ENCODE results near the gene MAP4K1. TPM values are rescaled to one million over a fixed set of nuclear protein-coding genes. Genes with fewer than 3 reads are reported as not detected.

Gene MAP4K1
- total RNA-seq, 4 donors from 2014 or later: 0.31 to 0.97 (median 0.78) TPM; not detected in 1

DNA sequence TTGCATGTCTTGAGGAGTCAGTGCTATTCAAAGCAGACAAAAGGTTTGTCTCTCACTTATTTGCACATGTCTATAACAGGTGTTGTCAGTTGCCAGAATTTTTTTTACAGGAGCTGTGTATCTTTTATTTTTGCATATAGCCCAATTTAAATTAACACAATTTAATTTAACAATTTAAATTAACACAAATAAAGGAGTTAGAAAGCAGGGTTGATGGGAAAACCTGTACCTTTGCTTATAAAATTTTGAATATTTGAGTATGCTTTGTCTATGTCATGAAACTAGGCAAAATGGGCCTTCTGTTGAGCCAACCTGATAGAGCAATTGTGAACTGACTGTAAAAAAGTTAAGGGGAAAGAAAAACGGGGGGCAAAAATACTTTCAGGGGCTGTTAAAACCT lies 78.0 kb downstream of the MAP4K1 start:
- no peak for TF ChIP-seq POLR2A (IDR thresholded peaks at IDR 0.05)
- TF ChIP-seq, protein P1, sequence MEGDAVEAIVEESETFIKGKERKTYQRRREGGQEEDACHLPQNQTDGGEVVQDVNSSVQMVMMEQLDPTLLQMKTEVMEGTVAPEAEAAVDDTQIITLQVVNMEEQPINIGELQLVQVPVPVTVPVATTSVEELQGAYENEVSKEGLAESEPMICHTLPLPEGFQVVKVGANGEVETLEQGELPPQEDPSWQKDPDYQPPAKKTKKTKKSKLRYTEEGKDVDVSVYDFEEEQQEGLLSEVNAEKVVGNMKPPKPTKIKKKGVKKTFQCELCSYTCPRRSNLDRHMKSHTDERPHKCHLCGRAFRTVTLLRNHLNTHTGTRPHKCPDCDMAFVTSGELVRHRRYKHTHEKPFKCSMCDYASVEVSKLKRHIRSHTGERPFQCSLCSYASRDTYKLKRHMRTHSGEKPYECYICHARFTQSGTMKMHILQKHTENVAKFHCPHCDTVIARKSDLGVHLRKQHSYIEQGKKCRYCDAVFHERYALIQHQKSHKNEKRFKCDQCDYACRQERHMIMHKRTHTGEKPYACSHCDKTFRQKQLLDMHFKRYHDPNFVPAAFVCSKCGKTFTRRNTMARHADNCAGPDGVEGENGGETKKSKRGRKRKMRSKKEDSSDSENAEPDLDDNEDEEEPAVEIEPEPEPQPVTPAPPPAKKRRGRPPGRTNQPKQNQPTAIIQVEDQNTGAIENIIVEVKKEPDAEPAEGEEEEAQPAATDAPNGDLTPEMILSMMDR (IDR thresholded peaks at IDR 0.05 in 4 of 5, conservative IDR thresholded peaks at IDR 0.05 in 1 of 5): no peak
- Histone ChIP-seq H3K4me3 (no peak overlapping the region), H3K9me3 (no peaks in the 10 kb centered on the region), H3K4me1 (peaks cover 8 to 9% of the 10 kb centered on the region in 2 donors), H3K27ac (peak overlapping the region in 2 of 4 donors; percentile 0 to 63), H3K36me3 (peaks cover 0 to 71% of the 10 kb centered on the region in 2 donors), H3K27me3 (no peaks in the 10 kb centered on the region)
- ATAC-seq (no peak), DNase-seq (no peak)
- in situ Hi-C loops (cut with MboI; ENCODE audit: low sequenced_read_pairs in 4 of 4) (no loop called here), intact Hi-C loops (cut with DNase I; ENCODE audit: low total_unique reads) (loop anchor here (5.0 to 10.0 kb wide), 3 partner anchors 37 to 845 kb away; no protein-coding TSS in a partner anchor)

GRCh38 chr19:38538793-38539528 lies 78.8 kb downstream of the MAP4K1 start:
- Histone ChIP-seq H3K4me3 (no peak overlapping the region), H3K27ac (peak overlapping the region in 2 of 4 donors; percentile 63 to 64), H3K36me3 (peaks cover 0 to 73% of the 10 kb centered on the region in 2 donors), H3K4me1 (peaks cover 0 to under 1% of the 10 kb centered on the region in 2 donors), H3K9me3 (no peaks in the 10 kb centered on the region), H3K27me3 (no peaks in the 10 kb centered on the region)
- DNase-seq (no peak), ATAC-seq (no peak)
- TF ChIP-seq, protein P1 (IDR thresholded peaks at IDR 0.05 in 4 of 5, conservative IDR thresholded peaks at IDR 0.05 in 1 of 5): no peak
- TF ChIP-seq POLR2A (IDR thresholded peaks at IDR 0.05): no peak
- intact Hi-C loops (cut with DNase I; ENCODE audit: low total_unique reads) (loop anchor here (5.0 to 10.0 kb wide), 2 partner anchors 37 to 846 kb away; no protein-coding TSS in a partner anchor), in situ Hi-C loops (cut with MboI; ENCODE audit: low sequenced_read_pairs in 4 of 4) (no loop called here)

GRCh38 chr19:38538386-38538785 lies 79.4 kb downstream of the MAP4K1 start:
- ATAC-seq (no peak), DNase-seq (no peak)
- in situ Hi-C loops (cut with MboI; ENCODE audit: low sequenced_read_pairs in 4 of 4): no loop called here
- H3K9me3 ChIP-seq: no peaks in the 10 kb centered on the region
- H3K36me3 ChIP-seq: peaks cover 0 to 68% of the 10 kb centered on the region in 2 donors
- H3K4me3 ChIP-seq: no peak overlapping the region
- H3K4me1 ChIP-seq: no peaks in the 10 kb centered on the region
- intact Hi-C loops (cut with DNase I; ENCODE audit: low total_unique reads): loop anchor here (5.0 to 10.0 kb wide), 2 partner anchors 36 to 846 kb away; no protein-coding TSS in a partner anchor
- H3K27ac ChIP-seq: peak overlapping the region; percentile 34 to 64 (median 50)
- TF ChIP-seq, protein P1 (IDR thresholded peaks at IDR 0.05 in 4 of 5, conservative IDR thresholded peaks at IDR 0.05 in 1 of 5): no peak
- no peak for TF ChIP-seq POLR2A (IDR thresholded peaks at IDR 0.05)
- no peaks in the 10 kb centered on the region for H3K27me3 ChIP-seq

Other genes starting within 250 kb of the MAP4K1 start
- gene PSMD8, start 243.4 kb downstream of the MAP4K1 start, total RNA-seq: 1,000 to 10,000 TPM in 3 of 4 donors, 100 to 1,000 TPM in 1; 819 to 1,400 (median 1,309) TPM
- under 1 TPM in 1 of 4 donors, not detected in 3; 0.13 TPM for gene GGN, start 229.9 kb downstream of the MAP4K1 start, total RNA-seq
- gene SPRED3, start 229.3 kb downstream of the MAP4K1 start, total RNA-seq: 1 to 10 TPM in 1 of 4 donors, under 1 TPM in 3; 0.05 to 2.6 (median 0.15) TPM
- gene FAM98C, start 214.9 kb downstream of the MAP4K1 start, total RNA-seq: 10 to 100 TPM in 1 of 4 donors, 1 to 10 TPM in 3; 1.9 to 17.4 (median 3.3) TPM
- gene RASGRP4, start 191.7 kb downstream of the MAP4K1 start, total RNA-seq: 1 to 10 TPM in 2 of 4 donors, under 1 TPM in 2; 0.61 to 2.2 (median 0.94) TPM
- gene RYR1, start 184.3 kb downstream of the MAP4K1 start, total RNA-seq: 100 to 1,000 TPM; 607 to 831 (median 724) TPM
- gene EIF3K, start 1.2 kb upstream of the MAP4K1 start, total RNA-seq: 100 to 1,000 TPM; 619 to 975 (median 681) TPM
- gene ACTN4, start 29.7 kb upstream of the MAP4K1 start, total RNA-seq: 10 to 100 TPM; 32.0 to 85.3 (median 63.9) TPM
- gene CAPN12, start 126.5 kb upstream of the MAP4K1 start, total RNA-seq: under 1 TPM in 1 of 4 donors, not detected in 3; 0.42 TPM
- not detected for gene LGALS7, start 155.6 kb upstream of the MAP4K1 start, total RNA-seq
- not detected for gene LGALS7B, start 171.2 kb upstream of the MAP4K1 start, total RNA-seq
- 10 to 100 TPM in 1 of 4 donors, 1 to 10 TPM in 1, under 1 TPM in 1, not detected in 1; 0.55 to 14.2 (median 1.2) TPM for gene LGALS4, start 195.0 kb upstream of the MAP4K1 start, total RNA-seq
- gene ECH1, start 213.8 kb upstream of the MAP4K1 start, total RNA-seq: 100 to 1,000 TPM in 3 of 4 donors, 10 to 100 TPM in 1; 99.6 to 302 (median 172) TPM
- gene HNRNPL, start 232.0 kb upstream of the MAP4K1 start, total RNA-seq: 100 to 1,000 TPM in 3 of 4 donors, 10 to 100 TPM in 1; 88.3 to 172 (median 126) TPM

All from gastrocnemius medialis (tissue), 4 donors.